ENCODE data around the gene ADCK1.

DNA sequence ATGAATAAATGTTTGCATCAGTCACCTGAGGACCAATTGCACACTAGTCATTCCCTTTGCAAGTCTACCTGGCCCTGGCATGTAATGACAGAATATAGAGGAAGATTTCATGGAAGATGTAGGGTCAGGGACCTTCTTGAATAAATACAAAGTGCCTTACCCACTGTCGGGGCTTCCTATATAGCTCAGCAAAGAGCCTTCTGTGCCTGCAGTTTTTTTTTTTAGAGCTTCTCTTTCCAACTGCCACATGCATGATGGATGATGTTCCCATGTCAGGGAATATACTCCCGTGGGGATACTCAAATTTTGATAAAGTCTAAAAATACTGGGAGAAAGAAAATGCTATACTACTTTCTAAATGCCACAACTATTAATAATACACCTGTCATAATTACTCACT, 176.7 kb downstream of the ADCK1 start:
- TF ChIP-seq, protein P1, sequence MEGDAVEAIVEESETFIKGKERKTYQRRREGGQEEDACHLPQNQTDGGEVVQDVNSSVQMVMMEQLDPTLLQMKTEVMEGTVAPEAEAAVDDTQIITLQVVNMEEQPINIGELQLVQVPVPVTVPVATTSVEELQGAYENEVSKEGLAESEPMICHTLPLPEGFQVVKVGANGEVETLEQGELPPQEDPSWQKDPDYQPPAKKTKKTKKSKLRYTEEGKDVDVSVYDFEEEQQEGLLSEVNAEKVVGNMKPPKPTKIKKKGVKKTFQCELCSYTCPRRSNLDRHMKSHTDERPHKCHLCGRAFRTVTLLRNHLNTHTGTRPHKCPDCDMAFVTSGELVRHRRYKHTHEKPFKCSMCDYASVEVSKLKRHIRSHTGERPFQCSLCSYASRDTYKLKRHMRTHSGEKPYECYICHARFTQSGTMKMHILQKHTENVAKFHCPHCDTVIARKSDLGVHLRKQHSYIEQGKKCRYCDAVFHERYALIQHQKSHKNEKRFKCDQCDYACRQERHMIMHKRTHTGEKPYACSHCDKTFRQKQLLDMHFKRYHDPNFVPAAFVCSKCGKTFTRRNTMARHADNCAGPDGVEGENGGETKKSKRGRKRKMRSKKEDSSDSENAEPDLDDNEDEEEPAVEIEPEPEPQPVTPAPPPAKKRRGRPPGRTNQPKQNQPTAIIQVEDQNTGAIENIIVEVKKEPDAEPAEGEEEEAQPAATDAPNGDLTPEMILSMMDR (IDR thresholded peaks at IDR 0.05) = no peak
- TF ChIP-seq POLR2AphosphoS5 (IDR thresholded peaks at IDR 0.05; ENCODE audit: insufficient read depth in 1 of 2, low read depth in 1 of 2) (no peak), POLR2A (IDR thresholded peaks at IDR 0.05) (no peak)

Data from vagina (tissue), 2 donors.